Stimulated activated CD8-positive, alpha-beta memory T cell treated with anti-CD3 and anti-CD28 coated beads, Interleukin-15, amount 100 ng/mL, for 4 hours (primary cell): Measurements from ENCODE around the gene VPS29.

Experiments
- DNase-seq, 2 donors: peaks; one replicate each; pipeline ENCODE4 v3.0.0-alpha.2; 2020; ENCODE audit warnings: low read depth in 2 of 2

The VPS29 gene

DNA sequence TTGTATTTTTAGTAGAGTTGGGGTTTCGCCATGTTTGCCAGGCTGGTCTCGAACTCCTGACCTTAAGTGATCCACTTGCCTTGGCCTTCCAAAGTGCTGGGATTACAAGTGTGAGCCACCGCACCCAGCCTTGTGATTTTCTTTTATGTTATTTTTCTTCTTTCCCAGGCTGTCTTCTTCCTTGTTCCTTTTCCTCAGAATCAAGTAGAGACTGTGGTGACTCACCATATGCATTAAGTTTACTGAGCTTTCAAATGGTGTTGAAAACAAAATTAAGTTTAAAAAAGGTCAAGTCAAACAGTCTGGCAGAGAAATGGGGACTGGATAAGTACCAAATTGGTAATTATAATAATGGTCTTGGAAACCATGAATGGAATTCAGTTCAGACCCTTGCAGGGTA is 57.5 kb downstream of the VPS29 start:
- DNase-seq, result no peak
